ENCODE results near the gene PCDH9. TPM values are rescaled to one million over a fixed set of nuclear protein-coding genes. Genes with fewer than 3 reads are reported as not detected.

PCDH9 gene
- total and polyA plus RNA-seq, 2 of the 4 experiments (the other 2 are of a cell fraction), result 2.2 to 10.2 TPM

DNA sequence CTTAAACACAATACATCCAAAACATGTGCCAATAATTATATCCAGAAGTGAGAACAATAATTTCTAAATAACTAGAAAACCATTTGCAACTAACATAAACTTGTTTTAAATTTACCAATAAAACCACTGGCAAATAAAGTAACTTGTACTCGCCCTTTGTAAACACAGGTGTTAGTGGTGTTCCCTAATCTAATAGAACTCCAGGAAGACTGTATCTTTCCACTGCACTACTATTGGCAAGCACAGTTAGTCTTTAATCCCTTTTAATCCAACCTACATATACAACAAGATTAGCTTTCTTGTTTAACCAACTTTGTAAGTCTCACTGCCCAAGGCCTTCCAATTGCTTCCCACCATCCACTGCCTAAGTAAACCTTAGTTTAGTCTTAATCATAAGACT, 79.5 kb downstream of the PCDH9 start:
- dilution Hi-C loops (cut with HindIII; ENCODE audit: low sequenced_read_pairs, unreplicated experiment), result no loop called here
- no CpG with 5 or more reads among the region's 1 CpG for WGBS, 2 experiments (ENCODE audit: extremely low coverage in 2 of 2, insufficient read length in 1 of 2)

More for the DNA sequence above, 79.5 kb downstream of the PCDH9 start:
- no peak overlapping the region for H3K14ac ChIP-seq (replicated peaks; ENCODE audit: low read depth, low read length)
- TF ChIP-seq MAZ (IDR thresholded peaks at IDR 0.05; ENCODE audit: borderline replicate concordance, low read depth, low read length) (no peak), FOS (IDR thresholded peaks at IDR 0.05; ENCODE audit: low read depth, low read length) (no peak), MXI1 (IDR thresholded peaks at IDR 0.05; ENCODE audit: borderline replicate concordance, low read depth, low read length) (no peak), MAFK (IDR thresholded peaks at IDR 0.05; ENCODE audit: low read depth, low read length) (no peak), POLR2A (IDR thresholded peaks at IDR 0.05; ENCODE audit: low read depth, low read length) (no peak), CHD1 (IDR thresholded peaks at IDR 0.05; ENCODE audit: low read depth, low read length) (no peak), RFX5 (IDR thresholded peaks at IDR 0.05; ENCODE audit: low read depth, low read length) (no peak), RCOR1 (IDR thresholded peaks at IDR 0.05; ENCODE audit: insufficient replicate concordance, low read length) (no peak), RAD21 (IDR thresholded peaks at IDR 0.05; ENCODE audit: low read length) (no peak), NFE2L2 (IDR thresholded peaks at IDR 0.05; ENCODE audit: low read depth, low read length) (no peak), ELK1 (IDR thresholded peaks at IDR 0.05; ENCODE audit: borderline replicate concordance, low read depth, low read length) (no peak)
- no peak overlapping the region for H3K27ac ChIP-seq (ENCODE audit: insufficient read depth, low read length)
- no peak overlapping the region for H3K4ac ChIP-seq (ENCODE audit: low read depth, low read length)
- no peak overlapping the region for H2AK9ac ChIP-seq (replicated peaks; ENCODE audit: low read depth, low read length, poor library complexity)
- no peak overlapping the region for H2BK5ac ChIP-seq (ENCODE audit: low read depth, low read length, poor library complexity, severe bottlenecking)
- BruUV-seq (replicated peaks), result no TSS peak
- no peak overlapping the region for H2BK120ac ChIP-seq (ENCODE audit: low read depth, low read length)
- no peak for DNase-seq
- H3K23ac ChIP-seq (ENCODE audit: low read depth, low read length), result no peak overlapping the region
- intact Hi-C loops (cut with micrococcal nuclease) (no loop called here), in situ Hi-C loops (cut with MboI; ENCODE audit: low sequenced_read_pairs) (no loop called here)
- no peak overlapping the region for H3K56ac ChIP-seq (ENCODE audit: extremely low read depth, insufficient read depth, low read length)
- H4K8ac ChIP-seq (ENCODE audit: low read depth in 2 of 2, low read length in 2 of 2), result no peak overlapping the region
- no peak overlapping the region for H3K18ac ChIP-seq (ENCODE audit: low read depth, low read length)
- peaks cover 6% of the 10 kb centered on the region for H3K4me1 ChIP-seq (ENCODE audit: control insufficient read depth, insufficient read depth, low read length)
- no peak overlapping the region for H2BK20ac ChIP-seq (ENCODE audit: low read depth, low read length)
- H4K20me1 ChIP-seq (ENCODE audit: insufficient read depth, low read length), result no peaks in the 10 kb centered on the region
- no peaks in the 10 kb centered on the region for H3K9me1 ChIP-seq (ENCODE audit: insufficient read depth, low read length)
- no peaks in the 10 kb centered on the region for H3K36me3 ChIP-seq (ENCODE audit: control insufficient read depth, insufficient read depth, low read length)
- no peak overlapping the region for H4K5ac ChIP-seq (ENCODE audit: low read depth, low read length)
- no peak overlapping the region for H3K9ac ChIP-seq (ENCODE audit: low read depth, low read length)
- H3K79me1 ChIP-seq (ENCODE audit: low read depth in 1 of 2, low read length in 2 of 2), result no peaks in the 10 kb centered on the region
- ChIA-PET POLR2A (ENCODE audit: unreplicated experiment) (no interaction called here), CTCF (no interaction called here)
- ATAC-seq (ENCODE audit: low read depth), result no peak
- no peak overlapping the region for H2BK15ac ChIP-seq (ENCODE audit: low read depth, low read length)
- no peak overlapping the region for H4K91ac ChIP-seq (ENCODE audit: insufficient read depth, low read depth, low read length)
- no peak overlapping the region for H3K4me3 ChIP-seq (ENCODE audit: insufficient read depth, low read depth, low read length)
- no peak overlapping the region for H3K4me2 ChIP-seq (ENCODE audit: low read depth, low read length)
- no peak overlapping the region for H2AFZ ChIP-seq (replicated peaks; ENCODE audit: low read length, poor library complexity)
- no peaks in the 10 kb centered on the region for H3K9me3 ChIP-seq (ENCODE audit: control insufficient read depth, insufficient read depth, low read length)
- H2AK5ac ChIP-seq (ENCODE audit: low read depth, low read length), result no peak overlapping the region
- H3K27me3 ChIP-seq (ENCODE audit: control insufficient read depth, insufficient read depth, low read length), result no peaks in the 10 kb centered on the region

Data from IMR-90 (cell line).